K562 (cell line): Measurements from ENCODE around the gene LRRC25. TPM values are rescaled to one million over a fixed set of nuclear protein-coding genes. Genes with fewer than 3 reads are reported as not detected.

Experiments used
- ARID1B ChIP-seq: fragments of 450-650 bp; IDR thresholded peaks from 2 replicates; pipeline ENCODE4 v1.6.1; 2016; ENCODE audit warnings: antibody characterized with exemption, mild to moderate bottlenecking, inconsistent platforms
- ELF2 ChIP-seq: fragments of 250-450 bp; sonication (Bioruptor Pico); IDR thresholded peaks from 2 replicates; pipeline ENCODE4 v1.5.0; 2021; ENCODE audit warnings: mild to moderate bottlenecking
- GABPB1 ChIP-seq: sonication (generic); formaldehyde crosslinking; IDR thresholded peaks from 2 replicates; pipeline ENCODE4 v1.8.0; 2022; ENCODE audit warnings: mild to moderate bottlenecking, missing genetic modification reagents
- HDAC6 ChIP-seq: IDR thresholded peaks from 2 replicates; pipeline ENCODE4 v1.6.1; 2012; ENCODE audit warnings: low read depth, mild to moderate bottlenecking, control low read depth, inconsistent platforms, low read length, moderate library complexity
- KLF1 ChIP-seq: fragments of 450-650 bp; IDR thresholded peaks from 2 replicates; pipeline ENCODE4 v1.6.1; 2016; ENCODE audit warnings: missing genetic modification characterization, missing compliant biosample characterization
- MCM5 ChIP-seq: fragments of 450-650 bp; IDR thresholded peaks from 2 replicates; pipeline ENCODE4 v1.6.1; 2016; ENCODE audit warnings: low read depth
- NR2C2 ChIP-seq, 2 experiments: fragments of 200-800 bp in 1 of 2; sonication (Bioruptor generic) in 1 of 2; sonication (generic) in 1 of 2; formaldehyde crosslinking in 1 of 2; IDR thresholded peaks; 2 replicates each; pipeline versions ENCODE4 v1.6.1 to v1.8.0; 2016 to 2022; ENCODE audit warnings: mild to moderate bottlenecking in 1 of 2, missing compliant biosample characterization in 1 of 2, missing genetic modification characterization in 1 of 2, missing genetic modification reagents in 1 of 2
- POLR3G ChIP-seq: IDR thresholded peaks from 2 replicates; pipeline ENCODE4 v1.6.1; 2011; ENCODE audit not compliant: insufficient read length, insufficient replicate concordance; ENCODE audit errors: extremely low read depth
- PYGO2 ChIP-seq: fragments of 450-650 bp; IDR thresholded peaks from 2 replicates; pipeline ENCODE4 v1.6.1; 2016; ENCODE audit warnings: mild to moderate bottlenecking, missing genetic modification characterization, moderate library complexity, missing compliant biosample characterization
- SREBF2 ChIP-seq: sonication (generic); formaldehyde crosslinking; IDR thresholded peaks from 2 replicates; pipeline ENCODE4 v1.4.0; 2020; ENCODE audit warnings: mild to moderate bottlenecking, missing genetic modification reagents
- TCFL5 ChIP-seq: fragments of 250-450 bp; sonication (Bioruptor Pico); conservative IDR thresholded peaks from 2 replicates; pipeline ENCODE4 v1.6.1; 2021; ENCODE audit warnings: mild to moderate bottlenecking, moderate library complexity, matching md5 sums
- U2AF2 ChIP-seq: fragments of 200-400 bp; formaldehyde crosslinking; optimal IDR thresholded peaks from 2 replicates; pipeline ENCODE3; 2017; ENCODE audit warnings: low read depth, mild to moderate bottlenecking, low read length
- ZNF174 ChIP-seq: fragments of 250-450 bp; sonication (Bioruptor Pico); IDR thresholded peaks from 2 replicates; pipeline ENCODE4 v1.4.0; 2020; ENCODE audit warnings: mild to moderate bottlenecking
- ZNF274 ChIP-seq: IDR thresholded peaks from 2 replicates; pipeline ENCODE4 v1.6.1; 2011; ENCODE audit warnings: low read depth, mild to moderate bottlenecking, low read length, moderate library complexity, borderline replicate concordance
- ZNF79 ChIP-seq: fragments of 250-450 bp; sonication (Bioruptor Pico); IDR thresholded peaks from 2 replicates; pipeline ENCODE4 v1.4.0; 2020; ENCODE audit warnings: low read depth, mild to moderate bottlenecking, moderate library complexity
- ZSCAN29 ChIP-seq: fragments of 450-650 bp; IDR thresholded peaks from 2 replicates; pipeline ENCODE4 v1.6.1; 2017
- polyA plus RNA-seq, 8 experiments: library from polyadenylated mRNA; depleted of rRNA in 4 of 8; stranded (reverse) in 5 of 8; unstranded in 3 of 8; fragments of >200 nt; fragmentation: Nextera tagmentation in 2 of 8; fragmentation: Illumina TruSeq in 1 of 8; extraction: Ambion mirVana in 2 of 8; extraction: Trizol in 1 of 8; gene quantifications; 2 replicates each; pipeline versions ENCODE4 v1.2.1 to v1.2.3, GENCODE V29; 2011 to 2014; ENCODE audit warnings: inconsistent platforms in 1 of 8, missing spikeins in 1 of 8
- total RNA-seq, 7 experiments: library from RNA; depleted of rRNA in 6 of 7; stranded (reverse); fragments of >200 nt in 6 of 7; fragmentation: Illumina TruSeq in 2 of 7; extraction: Trizol in 2 of 7; gene quantifications; 2 replicates each; pipeline versions ENCODE4 v1.2.1 to v1.2.3, GENCODE V29; 2011 to 2021; ENCODE audit warnings: low replicate concordance in 1 of 7
- TF ChIP-seq, protein P1 (sequence below): fragments of 450-650 bp; conservative IDR thresholded peaks from 2 replicates; pipeline ENCODE4 v1.6.1; 2016; ENCODE audit warnings: missing genetic modification characterization, low read depth, mild to moderate bottlenecking, missing compliant biosample characterization, moderate library complexity
- TF ChIP-seq, protein P2 (sequence below), 2 experiments: IDR thresholded peaks; 2 replicates each; pipeline ENCODE4 v1.6.1; 2011; ENCODE audit warnings: borderline replicate concordance in 1 of 2, control low read depth in 1 of 2, low read depth in 1 of 2, low read length in 1 of 2, mild to moderate bottlenecking in 1 of 2, mixed read lengths in 1 of 2, moderate library complexity in 1 of 2; ENCODE audit not compliant: insufficient read depth in 1 of 2, insufficient read length in 1 of 2, poor library complexity in 1 of 2, severe bottlenecking in 1 of 2; ENCODE audit errors: extremely low read depth in 1 of 2
- TF ChIP-seq, protein P3 (sequence below): sonication (generic); formaldehyde crosslinking; IDR thresholded peaks from 2 replicates; pipeline ENCODE4 v1.8.0; 2023; ENCODE audit warnings: mild to moderate bottlenecking, missing genetic modification reagents
- TF ChIP-seq, protein P4 (sequence below): IDR thresholded peaks from 2 replicates; pipeline ENCODE4 v1.6.1; 2016; ENCODE audit warnings: missing genetic modification characterization, missing compliant biosample characterization

Gene LRRC25
- total and polyA plus RNA-seq, 9 of the 15 experiments (the other 6 are each of a cell fraction or from before 2014, with no cell fraction given) = 0.07 to 0.36 (median 0.10) TPM; not detected in 3

DNA sequence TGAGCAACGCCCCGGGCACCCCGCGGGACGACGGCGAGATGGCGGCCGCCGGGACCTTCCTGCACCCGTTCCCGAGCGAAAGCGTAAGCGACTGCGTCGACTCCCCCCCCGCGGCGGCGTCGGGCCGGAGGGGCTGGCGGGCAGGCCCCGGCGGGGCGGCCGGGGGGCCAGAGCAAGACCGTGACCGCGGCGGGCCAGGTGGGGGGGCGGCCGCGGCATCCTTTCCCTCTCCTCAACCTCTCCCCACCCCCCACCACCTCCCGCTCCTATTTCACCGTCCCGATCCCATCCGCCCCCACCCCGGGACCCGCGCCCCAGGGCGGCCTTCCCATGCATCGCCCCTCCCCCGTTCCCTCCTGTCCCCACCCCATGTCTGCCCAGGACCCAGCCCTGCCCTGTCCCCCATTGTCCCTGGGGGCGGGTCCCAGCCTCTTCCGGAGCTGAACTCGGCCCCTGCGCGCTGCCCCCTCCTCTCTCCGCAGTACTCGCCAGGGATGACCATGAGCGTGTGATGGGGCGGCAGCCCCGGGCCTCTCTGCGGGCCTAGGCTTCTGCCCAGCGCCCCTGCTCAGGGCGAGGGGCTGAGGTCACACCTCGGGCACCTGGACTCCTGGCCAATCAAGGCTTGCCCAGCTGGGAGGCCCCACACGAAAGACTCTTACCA lies 36.4 kb upstream of the LRRC25 start (continued):
- TF ChIP-seq GABPB1 (CRISPR knock-in tag) = no peak
- no peak for TF ChIP-seq MCM5
- TF ChIP-seq PYGO2 = no peak
- no peak for TF ChIP-seq ZNF274
- TF ChIP-seq U2AF2 = no peak
- no peak for TF ChIP-seq ARID1B
- TF ChIP-seq TCFL5 = no peak
- TF ChIP-seq, protein P1, sequence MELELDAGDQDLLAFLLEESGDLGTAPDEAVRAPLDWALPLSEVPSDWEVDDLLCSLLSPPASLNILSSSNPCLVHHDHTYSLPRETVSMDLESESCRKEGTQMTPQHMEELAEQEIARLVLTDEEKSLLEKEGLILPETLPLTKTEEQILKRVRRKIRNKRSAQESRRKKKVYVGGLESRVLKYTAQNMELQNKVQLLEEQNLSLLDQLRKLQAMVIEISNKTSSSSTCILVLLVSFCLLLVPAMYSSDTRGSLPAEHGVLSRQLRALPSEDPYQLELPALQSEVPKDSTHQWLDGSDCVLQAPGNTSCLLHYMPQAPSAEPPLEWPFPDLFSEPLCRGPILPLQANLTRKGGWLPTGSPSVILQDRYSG (tag) = no peak
- peak; percentile 34; the same call in 1 of the 2 replicates for TF ChIP-seq ELF2 (CRISPR knock-in tag)
- TF ChIP-seq, protein P2, sequence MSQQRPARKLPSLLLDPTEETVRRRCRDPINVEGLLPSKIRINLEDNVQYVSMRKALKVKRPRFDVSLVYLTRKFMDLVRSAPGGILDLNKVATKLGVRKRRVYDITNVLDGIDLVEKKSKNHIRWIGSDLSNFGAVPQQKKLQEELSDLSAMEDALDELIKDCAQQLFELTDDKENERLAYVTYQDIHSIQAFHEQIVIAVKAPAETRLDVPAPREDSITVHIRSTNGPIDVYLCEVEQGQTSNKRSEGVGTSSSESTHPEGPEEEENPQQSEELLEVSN (IDR thresholded peaks at IDR 0.05; ENCODE audit: borderline replicate concordance in 1 of 2, extremely low read depth in 1 of 2, insufficient read depth in 1 of 2, insufficient read length in 1 of 2, low read depth in 1 of 2, low read length in 1 of 2, poor library complexity in 1 of 2, severe bottlenecking in 1 of 2) = no peak
- TF ChIP-seq NR2C2 (CRISPR knock-in tag; IDR thresholded peaks at IDR 0.05) = no peak
- no peak for TF ChIP-seq NR2C2 (tag; IDR thresholded peaks at IDR 0.05)
- no peak for TF ChIP-seq ZSCAN29
- no peak for TF ChIP-seq POLR3G
- TF ChIP-seq, protein P3, sequence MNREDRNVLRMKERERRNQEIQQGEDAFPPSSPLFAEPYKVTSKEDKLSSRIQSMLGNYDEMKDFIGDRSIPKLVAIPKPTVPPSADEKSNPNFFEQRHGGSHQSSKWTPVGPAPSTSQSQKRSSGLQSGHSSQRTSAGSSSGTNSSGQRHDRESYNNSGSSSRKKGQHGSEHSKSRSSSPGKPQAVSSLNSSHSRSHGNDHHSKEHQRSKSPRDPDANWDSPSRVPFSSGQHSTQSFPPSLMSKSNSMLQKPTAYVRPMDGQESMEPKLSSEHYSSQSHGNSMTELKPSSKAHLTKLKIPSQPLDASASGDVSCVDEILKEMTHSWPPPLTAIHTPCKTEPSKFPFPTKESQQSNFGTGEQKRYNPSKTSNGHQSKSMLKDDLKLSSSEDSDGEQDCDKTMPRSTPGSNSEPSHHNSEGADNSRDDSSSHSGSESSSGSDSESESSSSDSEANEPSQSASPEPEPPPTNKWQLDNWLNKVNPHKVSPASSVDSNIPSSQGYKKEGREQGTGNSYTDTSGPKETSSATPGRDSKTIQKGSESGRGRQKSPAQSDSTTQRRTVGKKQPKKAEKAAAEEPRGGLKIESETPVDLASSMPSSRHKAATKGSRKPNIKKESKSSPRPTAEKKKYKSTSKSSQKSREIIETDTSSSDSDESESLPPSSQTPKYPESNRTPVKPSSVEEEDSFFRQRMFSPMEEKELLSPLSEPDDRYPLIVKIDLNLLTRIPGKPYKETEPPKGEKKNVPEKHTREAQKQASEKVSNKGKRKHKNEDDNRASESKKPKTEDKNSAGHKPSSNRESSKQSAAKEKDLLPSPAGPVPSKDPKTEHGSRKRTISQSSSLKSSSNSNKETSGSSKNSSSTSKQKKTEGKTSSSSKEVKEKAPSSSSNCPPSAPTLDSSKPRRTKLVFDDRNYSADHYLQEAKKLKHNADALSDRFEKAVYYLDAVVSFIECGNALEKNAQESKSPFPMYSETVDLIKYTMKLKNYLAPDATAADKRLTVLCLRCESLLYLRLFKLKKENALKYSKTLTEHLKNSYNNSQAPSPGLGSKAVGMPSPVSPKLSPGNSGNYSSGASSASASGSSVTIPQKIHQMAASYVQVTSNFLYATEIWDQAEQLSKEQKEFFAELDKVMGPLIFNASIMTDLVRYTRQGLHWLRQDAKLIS (CRISPR knock-in tag) = no peak
- no peak for TF ChIP-seq HDAC6
- TF ChIP-seq ZNF174 (CRISPR knock-in tag) = no peak
- TF ChIP-seq, protein P4, sequence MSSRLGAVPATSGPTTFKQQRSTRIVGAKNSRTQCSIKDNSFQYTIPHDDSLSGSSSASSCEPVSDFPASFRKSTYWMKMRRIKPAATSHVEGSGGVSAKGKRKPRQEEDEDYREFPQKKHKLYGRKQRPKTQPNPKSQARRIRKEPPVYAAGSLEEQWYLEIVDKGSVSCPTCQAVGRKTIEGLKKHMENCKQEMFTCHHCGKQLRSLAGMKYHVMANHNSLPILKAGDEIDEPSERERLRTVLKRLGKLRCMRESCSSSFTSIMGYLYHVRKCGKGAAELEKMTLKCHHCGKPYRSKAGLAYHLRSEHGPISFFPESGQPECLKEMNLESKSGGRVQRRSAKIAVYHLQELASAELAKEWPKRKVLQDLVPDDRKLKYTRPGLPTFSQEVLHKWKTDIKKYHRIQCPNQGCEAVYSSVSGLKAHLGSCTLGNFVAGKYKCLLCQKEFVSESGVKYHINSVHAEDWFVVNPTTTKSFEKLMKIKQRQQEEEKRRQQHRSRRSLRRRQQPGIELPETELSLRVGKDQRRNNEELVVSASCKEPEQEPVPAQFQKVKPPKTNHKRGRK (tag) = no peak
- TF ChIP-seq KLF1 (tag) = no peak
- no peak for TF ChIP-seq ZNF79
- TF ChIP-seq SREBF2 = no peak
